Measurements from ENCODE around the gene SLC35F2.

SLC35F2 gene

DNA sequence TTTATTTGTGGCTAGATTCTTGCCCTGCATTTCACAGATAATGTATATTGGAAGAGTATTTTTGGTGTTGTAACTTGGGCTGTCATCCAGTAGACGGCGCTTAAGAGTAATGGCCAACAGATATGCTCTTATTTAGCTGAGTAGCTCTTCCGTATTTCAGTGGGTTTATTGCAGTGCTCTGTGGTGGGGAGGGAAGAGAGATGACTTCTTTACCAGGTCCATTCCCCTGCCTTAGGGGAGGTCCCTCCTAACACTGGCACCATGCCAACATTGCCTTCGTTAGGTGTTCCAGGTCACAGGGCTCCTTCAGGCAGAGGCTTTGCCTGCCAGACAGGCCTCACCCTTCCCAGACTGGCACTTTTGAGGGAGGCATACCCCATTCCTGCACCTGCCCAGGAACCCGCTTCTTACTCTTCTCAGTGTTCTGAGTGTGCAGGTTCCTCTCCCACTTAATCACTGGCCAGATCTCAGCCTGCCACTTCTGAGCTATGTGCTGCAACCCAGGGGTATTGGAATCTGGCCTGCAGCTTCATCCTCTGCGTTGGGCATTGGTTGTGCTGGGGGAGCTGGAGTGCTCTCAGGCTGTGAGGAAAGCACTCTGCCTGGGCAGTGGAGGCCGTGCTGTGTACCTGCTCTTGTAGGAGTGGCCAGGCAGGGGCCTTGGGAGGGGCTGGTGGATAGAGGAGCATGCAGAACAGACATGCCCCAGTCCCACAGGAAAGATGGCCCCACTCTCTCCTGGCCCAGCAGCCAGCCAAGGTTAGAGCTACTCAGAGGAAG lies 117.4 kb downstream of the SLC35F2 start:
- H3K27ac Mint-ChIP-seq (ENCODE audit: low read depth): no peak overlapping the region
- peaks cover 74% of the 10 kb centered on the region for H3K27me3 Mint-ChIP-seq
- DNase-seq (ENCODE audit: low spot score in 2 of 2) (no peak), ATAC-seq (replicated peaks; ENCODE audit: extremely low read depth, poor library complexity, severe bottlenecking) (no peak)
- H3K4me1 Mint-ChIP-seq: no peaks in the 10 kb centered on the region
- no peaks in the 10 kb centered on the region for H3K36me3 Mint-ChIP-seq (ENCODE audit: insufficient read depth)
- H3K9me3 Mint-ChIP-seq: no peaks in the 10 kb centered on the region
- H3K4me3 Mint-ChIP-seq: no peak overlapping the region
